ENCODE data around the gene ULK4.

DNA sequence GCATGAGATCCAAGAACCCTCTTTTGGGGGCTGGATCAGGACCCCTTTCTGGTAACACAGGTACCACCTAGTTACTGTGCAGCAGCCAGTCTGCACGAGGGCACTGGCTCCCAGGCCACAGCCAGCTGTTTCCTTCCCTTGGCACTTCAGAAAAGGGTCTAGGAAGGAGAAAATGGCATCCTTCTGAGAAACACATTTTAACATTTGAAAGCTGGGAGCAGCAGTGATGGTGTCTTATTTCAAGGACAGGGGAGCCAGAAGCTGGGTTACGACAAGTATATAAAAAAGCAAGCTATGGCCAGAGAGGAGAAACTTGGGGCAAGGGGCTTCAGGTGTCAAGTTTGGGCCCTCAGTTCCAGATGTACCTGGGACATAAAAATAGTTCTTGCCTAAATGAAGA, 479.8 kb downstream of the ULK4 start:
- TF ChIP-seq FOXM1 (IDR thresholded peaks at IDR 0.05; ENCODE audit: borderline replicate concordance): no peak
- TF ChIP-seq, protein P1, sequence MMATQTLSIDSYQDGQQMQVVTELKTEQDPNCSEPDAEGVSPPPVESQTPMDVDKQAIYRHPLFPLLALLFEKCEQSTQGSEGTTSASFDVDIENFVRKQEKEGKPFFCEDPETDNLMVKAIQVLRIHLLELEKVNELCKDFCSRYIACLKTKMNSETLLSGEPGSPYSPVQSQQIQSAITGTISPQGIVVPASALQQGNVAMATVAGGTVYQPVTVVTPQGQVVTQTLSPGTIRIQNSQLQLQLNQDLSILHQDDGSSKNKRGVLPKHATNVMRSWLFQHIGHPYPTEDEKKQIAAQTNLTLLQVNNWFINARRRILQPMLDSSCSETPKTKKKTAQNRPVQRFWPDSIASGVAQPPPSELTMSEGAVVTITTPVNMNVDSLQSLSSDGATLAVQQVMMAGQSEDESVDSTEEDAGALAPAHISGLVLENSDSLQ (IDR thresholded peaks at IDR 0.05): no peak
- no peak for TF ChIP-seq ELF4 (IDR thresholded peaks at IDR 0.05)
- no peak for TF ChIP-seq BHLHE40 (IDR thresholded peaks at IDR 0.05; ENCODE audit: borderline replicate concordance)
- TF ChIP-seq SP1 (IDR thresholded peaks at IDR 0.05): no peak
- no peak for TF ChIP-seq SUZ12 (IDR thresholded peaks at IDR 0.05)
- no peak for TF ChIP-seq TARDBP (IDR thresholded peaks at IDR 0.05)
